HG03175 (cell line): ENCODE results near the gene MTA2.
A peak's percentile ranks its signal among the peaks of the same experiment; 100 is the strongest.
"Not testable (repeated sequence)": the region's sequence is repeated elsewhere in the genome, so short reads cannot be mapped to it uniquely, and the experiment has no call there.

Experiments
- ATAC-seq: cut with Tn5 transposase; IDR thresholded peaks from one replicate; pipeline ENCODE4 v1.9.1; 2021; ENCODE audit warnings: mild to moderate bottlenecking, moderate library complexity; ENCODE audit not compliant: unreplicated experiment

Gene MTA2

DNA sequence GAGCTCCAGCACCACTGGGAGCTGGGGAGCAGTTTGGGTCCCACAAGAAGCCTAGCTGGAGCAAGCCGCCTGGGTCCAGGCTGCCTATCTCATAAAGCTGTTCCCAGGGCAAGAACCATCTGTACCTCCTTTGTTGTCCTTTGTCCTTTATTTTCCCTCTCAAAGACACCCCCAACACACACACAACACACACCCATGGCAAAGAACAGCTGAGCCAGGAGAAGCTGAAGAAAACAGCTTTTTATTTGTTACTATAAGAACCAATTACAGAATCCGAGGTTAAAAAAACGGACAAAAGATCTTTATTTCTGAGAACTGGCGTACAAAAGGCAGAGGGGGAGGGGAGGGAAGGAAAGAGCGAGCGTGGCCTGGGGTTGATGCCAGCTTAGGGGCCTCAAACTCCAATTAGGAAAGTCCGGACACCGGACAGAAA lies 8.7 kb downstream of the MTA2 start:
- ATAC-seq: no peak

- no peak for ATAC-seq
Observed at GRCh38 chr11:62592146-62592815, 9.4 kb downstream of the MTA2 start.

- ATAC-seq: peak; percentile 90
Observed at GRCh38 chr11:62591448-62592145, 10.1 kb downstream of the MTA2 start, which contains the start of gene TUT1. Gene TUT1 (minus strand): TSS chr11:62591523. CDS start chr11:62591485, 38 bp downstream.

DNA sequence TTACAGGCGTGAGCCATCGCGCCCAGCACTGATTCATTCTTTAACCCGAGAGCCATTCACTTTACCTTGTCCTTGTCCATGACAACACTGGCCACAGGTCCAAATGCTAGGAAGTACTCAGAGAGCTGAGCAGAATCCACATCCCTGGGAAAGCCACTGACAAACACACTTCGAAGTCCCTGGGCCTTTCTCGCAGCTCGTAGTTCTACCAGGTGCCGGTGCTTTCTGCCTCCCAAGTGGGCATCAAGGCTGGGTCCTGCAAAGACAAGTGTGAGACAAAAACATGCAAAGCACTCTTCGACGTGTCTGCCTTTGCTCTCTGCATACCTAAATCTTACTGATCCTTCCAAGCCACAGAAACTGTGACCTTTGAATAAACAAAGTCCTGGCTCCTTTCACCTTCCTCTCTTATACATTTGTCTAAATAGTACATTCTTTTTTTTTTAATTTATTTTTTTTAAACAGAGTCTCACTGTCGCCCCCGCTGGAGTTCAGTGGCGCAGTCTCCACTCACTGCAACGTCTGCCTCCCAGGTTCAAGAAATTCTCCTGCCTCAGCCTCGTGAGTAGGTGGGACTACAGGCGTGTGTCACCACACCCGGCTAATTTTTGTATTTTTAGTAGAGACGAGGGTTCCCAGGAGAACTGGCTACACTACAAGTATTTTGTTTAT lies 12.6 kb downstream of the MTA2 start:
- ATAC-seq: no peak

DNA sequence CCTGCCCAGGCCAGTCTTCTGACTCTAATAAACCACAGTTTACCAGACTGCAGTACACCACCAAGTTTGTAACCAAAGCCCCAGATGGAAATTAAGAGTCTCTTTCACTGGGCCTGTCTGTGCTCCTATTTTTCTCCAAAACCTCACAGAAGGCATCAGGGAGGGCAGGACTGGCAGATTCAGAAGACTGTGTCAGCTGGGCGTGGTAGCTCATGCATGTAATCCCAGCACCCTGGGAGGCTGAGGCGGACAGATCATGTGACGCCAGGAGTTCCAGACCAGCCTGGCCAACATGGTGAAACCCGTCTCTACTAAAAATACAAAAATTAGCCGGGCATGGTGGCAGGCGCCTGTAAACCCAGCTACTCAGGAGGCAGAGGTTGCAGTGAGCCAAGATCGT lies 16.3 kb downstream of the MTA2 start:
- not testable (repeated sequence) for ATAC-seq

DNA sequence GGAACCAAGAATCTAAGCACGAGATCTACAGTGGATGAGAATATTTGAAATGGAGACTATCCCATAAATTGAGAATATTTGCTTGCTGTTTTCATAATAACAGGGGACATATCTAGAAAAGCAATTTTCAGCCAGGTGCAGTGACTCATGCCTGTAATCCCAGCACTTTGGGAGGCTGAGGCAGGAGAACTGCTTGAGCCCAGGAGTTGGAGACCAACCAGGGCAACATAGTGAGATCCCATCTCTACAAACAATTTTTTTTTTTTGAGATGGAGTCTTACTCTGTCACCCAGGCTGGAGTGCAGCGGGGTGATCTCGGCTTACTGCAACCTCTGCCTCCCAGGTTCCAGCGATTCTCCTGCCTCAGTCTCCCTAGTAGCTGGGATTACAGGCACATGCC lies 19.9 kb downstream of the MTA2 start:
- ATAC-seq: not testable (repeated sequence)

GRCh38 chr11:62580959-62581715 lies 20.5 kb downstream of the MTA2 start:
- no peak for ATAC-seq

DNA sequence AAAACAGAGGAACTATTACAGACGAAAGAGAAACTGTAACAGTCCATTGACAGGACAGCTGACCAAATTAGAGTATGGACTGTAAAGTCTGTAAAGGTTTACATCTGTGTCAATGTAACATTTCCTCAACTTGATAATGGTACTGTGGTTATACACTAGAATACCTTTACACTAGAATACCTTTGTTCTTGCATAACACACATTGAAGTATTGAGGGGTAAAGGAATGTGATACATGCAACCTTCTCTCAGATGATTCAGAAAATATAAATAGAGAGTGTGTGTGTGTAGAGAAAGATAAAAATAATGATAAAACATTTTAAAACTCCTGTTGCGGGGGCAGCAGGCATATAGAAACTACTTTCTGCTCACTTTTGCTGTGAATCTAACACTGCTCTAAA lies 22.4 kb downstream of the MTA2 start:
- no peak for ATAC-seq

- no peak for ATAC-seq
Observed at GRCh38 chr11:62578541-62578940, 23.1 kb downstream of the MTA2 start.

DNA sequence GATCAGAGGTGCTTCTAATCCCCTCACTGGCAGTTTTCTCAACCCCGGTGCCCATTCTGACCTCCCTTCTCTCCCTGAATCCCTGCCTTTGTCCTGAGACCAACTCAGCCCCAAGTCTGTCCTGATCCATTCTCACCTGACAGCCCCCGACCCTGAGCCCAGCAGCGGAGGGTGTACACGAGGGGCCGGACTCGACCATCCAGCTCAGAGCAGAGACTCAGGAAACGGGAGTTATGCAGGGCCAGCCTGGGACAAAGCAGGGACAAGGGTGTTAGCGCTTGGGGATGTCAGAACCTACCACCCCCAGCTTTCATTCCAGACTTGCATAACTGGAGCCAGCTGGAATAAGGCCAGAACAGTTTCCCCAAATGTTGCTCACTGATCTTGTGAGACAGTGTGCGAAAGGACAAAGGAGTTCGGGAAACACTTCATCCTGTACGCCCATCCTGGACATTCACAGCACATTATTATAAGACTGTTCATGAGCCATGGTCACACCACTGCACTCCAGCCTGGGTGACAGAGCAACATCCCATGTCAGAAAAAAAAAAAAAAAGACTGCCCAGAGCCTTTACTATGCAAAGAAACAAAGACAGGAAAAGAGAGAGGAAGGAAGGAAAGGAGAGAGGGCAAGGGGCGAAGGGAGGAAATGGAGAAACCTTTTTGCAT lies 24.5 kb downstream of the MTA2 start:
- no peak for ATAC-seq

GRCh38 chr11:62575837-62576236 lies 25.8 kb downstream of the MTA2 start:
- ATAC-seq: no peak

DNA sequence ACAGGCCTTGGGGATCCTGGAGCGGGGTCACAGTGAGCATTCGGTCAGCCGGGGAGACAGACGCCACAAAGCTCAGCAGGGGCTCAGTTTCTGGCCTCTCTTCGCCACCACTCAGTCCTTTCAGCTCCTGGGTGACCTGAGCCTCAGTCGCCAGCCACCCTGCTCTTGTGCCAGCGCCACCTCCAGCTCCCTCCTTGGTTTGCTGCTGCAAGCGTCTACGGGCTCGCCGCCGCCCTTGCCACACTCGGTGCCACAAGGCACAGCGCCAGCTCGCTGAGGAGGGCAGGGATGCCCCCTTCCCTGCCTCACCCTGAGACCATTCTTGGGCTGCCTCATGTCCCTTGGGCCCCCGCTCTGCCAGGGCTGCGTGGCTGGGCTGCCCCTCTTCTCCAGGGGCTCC lies 26.5 kb downstream of the MTA2 start:
- ATAC-seq: no peak

- ATAC-seq: no peak
Observed at GRCh38 chr11:62574363-62575071, 27.1 kb downstream of the MTA2 start.

DNA sequence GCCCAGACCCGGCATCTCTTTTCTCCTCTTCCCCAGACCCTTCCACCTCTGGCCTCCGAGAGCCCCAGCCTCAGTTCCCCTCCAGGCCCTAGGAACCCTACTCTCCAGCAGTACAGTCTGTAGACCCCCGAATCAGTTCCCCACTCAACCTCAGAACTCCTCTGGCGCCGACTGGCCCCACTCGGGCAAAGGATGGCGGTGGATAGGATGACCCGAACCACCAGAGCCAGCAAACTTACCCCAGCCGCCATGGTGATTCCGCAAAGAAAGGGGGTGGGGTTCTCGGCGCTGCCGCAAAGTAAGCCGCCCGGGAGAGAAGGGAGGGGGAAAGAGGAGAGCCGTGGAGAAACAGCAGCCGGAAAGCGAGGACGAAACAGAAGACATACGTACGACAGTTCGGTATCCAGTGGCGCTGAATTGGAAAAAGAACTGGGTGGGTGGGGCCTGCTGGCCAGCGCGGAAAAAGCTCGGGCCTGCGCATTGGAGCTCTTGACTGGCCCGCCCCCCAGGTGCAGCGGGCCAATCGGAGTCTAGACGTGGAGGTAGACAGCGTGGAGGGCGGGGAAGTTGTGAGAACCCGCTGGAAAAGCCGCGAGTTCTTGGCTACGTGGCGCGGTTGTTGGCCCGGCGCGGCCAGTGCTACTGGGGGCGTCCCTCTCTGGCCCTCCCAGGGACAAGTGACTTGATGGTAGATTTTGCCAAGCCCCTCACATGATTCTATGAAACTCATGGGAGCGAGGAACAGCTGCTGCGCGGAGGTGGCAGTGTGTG lies 27.9 kb downstream of the MTA2 start, which contains the start of gene EEF1G:
Gene EEF1G (minus strand): TSS at position 300 of the 771 bp plus-strand sequence. CDS start 49 bp downstream, at position 251.
- ATAC-seq: peak; percentile 91

DNA sequence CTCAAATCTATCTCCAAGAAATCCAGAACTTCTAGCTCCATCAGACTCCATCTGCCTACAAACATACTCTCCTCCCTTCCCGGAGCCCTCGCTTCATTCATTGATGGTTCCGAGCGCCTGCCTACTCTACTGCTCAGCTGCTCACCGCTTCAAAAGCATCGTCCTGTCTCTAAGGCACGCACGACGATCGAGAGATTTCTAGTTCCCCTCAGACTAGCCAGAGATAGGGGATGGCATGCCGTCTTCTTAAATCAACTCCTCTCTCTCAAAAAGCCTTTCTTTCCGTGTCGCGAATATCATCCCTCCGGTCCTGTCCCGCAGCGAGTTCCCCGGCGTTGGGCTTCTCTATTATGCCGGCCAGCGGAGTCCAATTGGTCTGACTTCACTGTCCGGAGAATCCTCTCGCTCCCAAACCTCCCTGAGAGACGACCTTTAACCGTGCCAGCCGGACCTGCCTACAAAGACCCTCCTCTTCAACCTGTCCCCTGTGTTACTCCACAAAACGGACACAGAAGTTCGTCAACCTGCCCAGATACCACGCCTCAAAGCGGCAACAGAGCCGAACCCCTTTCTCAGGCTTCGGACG lies 28.6 kb downstream of the MTA2 start:
- no peak for ATAC-seq

- ATAC-seq: no peak
Observed at GRCh38 chr11:62572431-62572830, 29.2 kb downstream of the MTA2 start.

- ATAC-seq: not testable (repeated sequence)
Observed at GRCh38 chr11:62571493-62571892, 30.2 kb downstream of the MTA2 start.

- ATAC-seq: not testable (repeated sequence)
Observed at GRCh38 chr11:62570903-62571302, 30.8 kb downstream of the MTA2 start.

DNA sequence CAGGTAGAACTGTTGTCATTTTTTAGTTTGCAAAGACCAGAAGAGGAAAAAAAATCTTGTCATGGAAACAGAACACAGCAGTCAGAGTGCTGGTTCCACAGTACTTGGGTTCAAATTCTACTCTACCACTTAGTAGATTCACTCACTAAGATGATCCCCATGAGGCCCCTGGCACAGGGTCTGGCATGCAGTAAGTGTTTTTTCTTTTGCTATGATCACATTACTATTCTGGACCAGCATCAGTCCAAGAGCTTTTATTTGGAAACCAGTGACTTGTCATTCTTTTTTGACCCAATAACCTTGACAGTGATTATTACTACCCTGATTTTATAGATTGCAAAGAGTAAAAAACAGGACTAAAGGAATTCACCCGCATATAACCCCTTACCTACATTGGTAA lies 32.1 kb downstream of the MTA2 start:
- no peak for ATAC-seq
